ENCODE results near the gene AR.

- TF ChIP-seq, protein P1, sequence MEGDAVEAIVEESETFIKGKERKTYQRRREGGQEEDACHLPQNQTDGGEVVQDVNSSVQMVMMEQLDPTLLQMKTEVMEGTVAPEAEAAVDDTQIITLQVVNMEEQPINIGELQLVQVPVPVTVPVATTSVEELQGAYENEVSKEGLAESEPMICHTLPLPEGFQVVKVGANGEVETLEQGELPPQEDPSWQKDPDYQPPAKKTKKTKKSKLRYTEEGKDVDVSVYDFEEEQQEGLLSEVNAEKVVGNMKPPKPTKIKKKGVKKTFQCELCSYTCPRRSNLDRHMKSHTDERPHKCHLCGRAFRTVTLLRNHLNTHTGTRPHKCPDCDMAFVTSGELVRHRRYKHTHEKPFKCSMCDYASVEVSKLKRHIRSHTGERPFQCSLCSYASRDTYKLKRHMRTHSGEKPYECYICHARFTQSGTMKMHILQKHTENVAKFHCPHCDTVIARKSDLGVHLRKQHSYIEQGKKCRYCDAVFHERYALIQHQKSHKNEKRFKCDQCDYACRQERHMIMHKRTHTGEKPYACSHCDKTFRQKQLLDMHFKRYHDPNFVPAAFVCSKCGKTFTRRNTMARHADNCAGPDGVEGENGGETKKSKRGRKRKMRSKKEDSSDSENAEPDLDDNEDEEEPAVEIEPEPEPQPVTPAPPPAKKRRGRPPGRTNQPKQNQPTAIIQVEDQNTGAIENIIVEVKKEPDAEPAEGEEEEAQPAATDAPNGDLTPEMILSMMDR (conservative IDR thresholded peaks at IDR 0.05 in 1 of 2, IDR thresholded peaks at IDR 0.05 in 1 of 2; ENCODE audit: extremely low read depth in 1 of 2, insufficient read depth in 1 of 2, low read depth in 1 of 2, low read length in 2 of 2) = no peak
- no peak for TF ChIP-seq EZH2 (IDR thresholded peaks at IDR 0.05; ENCODE audit: borderline replicate concordance, low read length)
Measured at GRCh38 chrX:67648361-67648760, 104.5 kb downstream of the AR start.
